GM19452 (cell line): Measurements from ENCODE around the gene TMEM232.

Source experiments
- ATAC-seq: cut with Tn5 transposase; IDR thresholded peaks from one replicate; pipeline ENCODE4 v1.9.1; 2021; ENCODE audit not compliant: unreplicated experiment

TMEM232 gene

DNA sequence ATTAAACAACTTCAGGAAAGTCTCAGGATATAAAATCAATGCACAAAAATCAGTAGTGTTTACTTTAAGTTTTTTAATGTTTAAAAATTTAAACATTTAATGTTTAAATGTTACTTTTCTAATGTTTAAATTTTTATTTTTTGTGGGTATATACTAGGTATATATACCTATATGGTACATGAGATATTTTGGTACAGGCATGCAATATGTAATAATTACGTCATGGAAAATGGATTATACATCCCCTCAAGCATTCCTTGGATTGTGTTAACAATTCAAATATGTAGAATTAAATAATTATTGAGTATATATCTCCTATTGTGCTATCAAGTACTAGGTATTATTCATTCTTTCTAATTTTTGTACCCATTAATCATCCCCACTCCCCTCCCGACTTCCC, 291.3 kb downstream of the TMEM232 start:
- no peak for ATAC-seq

DNA sequence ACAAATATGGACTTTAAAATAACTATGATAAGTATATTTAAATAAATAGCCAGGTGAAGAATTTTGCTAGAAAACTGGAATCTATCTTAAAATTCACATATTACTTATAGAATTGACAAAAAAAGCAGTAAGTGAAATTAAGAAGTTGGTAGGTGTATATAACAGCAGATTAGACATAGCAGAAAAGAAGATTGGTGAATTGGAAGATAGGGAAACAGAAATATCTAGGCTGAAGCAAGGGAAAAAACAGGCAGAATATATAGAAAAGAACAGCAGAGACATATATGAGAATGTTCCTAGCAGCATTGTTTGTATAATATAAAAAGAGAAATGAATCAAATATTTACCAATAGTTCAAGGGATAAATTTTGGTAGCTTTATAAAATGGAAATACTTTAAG, 294.9 kb downstream of the TMEM232 start:
- ATAC-seq = no peak

DNA sequence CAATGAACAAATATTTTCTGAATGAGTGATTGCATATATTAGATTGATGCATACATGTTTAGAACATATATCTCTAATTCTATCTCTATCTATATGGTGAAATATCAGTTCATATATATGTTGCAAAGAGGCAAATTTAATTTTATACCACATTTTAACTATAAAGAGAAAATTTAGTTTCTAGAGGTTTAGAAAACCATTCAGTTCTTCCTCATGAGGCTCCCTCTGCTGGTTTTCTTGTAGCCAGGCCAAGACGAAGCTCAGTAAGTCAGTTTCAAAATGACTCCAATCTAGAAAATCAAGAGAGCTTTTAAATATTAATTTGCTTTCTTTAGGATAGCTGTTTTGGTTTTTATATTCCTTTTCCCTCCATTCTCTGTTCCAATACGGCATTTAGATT, 312.1 kb downstream of the TMEM232 start:
- ATAC-seq = no peak

DNA sequence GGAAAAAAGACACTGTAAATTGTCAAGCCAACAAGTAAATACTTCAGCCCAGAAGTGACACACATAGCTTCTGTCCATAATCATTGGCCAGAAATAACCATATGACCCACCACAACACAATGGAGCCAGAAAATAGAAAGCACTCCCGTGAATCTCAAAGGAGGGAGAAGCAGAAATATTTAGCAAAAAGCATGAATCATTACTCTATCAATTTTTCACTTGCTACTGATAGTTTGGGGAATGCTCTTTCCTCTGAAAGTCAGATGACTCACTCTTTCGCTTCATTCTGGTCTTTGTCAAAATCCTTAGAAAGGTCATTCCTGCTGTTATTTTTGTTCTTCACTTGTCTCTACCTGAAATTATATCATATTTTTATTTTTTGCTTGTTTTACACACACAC, 312.6 kb downstream of the TMEM232 start:
- ATAC-seq = no peak

DNA sequence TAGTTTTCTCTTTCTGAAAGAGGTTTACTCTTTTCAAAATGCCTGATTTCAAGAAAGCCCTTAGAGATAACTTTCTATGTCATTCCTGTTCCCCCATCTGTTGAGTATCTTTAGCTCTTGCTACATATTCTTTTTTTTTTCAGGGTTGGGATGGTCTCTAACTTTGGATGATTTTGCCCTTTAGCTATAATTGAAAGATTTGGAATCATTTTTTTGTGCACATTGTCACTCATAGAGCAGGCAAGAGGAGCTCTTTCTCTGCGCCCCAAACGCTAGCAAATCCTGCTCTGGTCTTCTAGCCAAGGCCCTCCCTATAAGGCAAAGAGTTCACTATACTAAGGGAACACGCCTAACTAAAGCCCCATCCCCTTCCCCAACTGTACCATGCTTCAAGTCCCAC, 316.9 kb downstream of the TMEM232 start:
- ATAC-seq = no peak

DNA sequence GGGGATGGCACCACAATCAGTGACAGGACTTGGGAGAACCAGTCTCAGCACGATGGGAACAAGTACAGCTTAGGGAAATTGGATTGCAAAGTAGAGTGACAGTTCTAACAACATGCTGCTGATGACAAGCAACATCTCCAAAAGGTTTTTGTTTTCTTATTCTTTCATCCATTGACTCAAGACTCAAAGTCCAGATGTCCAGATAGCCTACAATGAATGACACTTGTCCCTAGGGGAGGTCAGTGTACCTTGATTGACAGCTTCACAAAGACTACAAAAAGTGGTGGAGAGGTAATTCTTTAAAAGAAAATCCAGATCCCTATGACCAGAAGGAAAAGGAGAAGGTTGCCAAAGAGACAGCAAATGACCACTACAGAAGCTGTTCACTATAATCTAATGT, 323.9 kb downstream of the TMEM232 start:
- no peak for ATAC-seq

DNA sequence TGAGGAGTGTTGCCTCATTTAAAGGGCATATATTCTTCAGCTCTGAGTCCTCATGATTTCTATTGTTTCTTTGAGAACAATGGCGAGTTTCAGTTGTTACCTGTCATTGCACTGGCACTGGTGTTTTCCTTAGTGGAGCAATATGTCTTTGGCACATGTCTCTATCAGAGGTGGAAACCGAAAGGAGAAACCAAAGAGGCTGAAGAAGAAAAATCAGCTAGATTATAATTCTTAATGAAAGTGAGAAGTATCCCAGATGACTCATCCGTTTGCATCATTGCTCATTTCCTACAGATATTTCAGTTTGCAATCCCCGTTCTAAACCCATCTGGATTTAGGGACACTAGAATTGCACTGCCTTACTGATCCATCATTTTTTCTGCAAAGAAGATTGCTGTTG, 324.6 kb downstream of the TMEM232 start:
- no peak for ATAC-seq

DNA sequence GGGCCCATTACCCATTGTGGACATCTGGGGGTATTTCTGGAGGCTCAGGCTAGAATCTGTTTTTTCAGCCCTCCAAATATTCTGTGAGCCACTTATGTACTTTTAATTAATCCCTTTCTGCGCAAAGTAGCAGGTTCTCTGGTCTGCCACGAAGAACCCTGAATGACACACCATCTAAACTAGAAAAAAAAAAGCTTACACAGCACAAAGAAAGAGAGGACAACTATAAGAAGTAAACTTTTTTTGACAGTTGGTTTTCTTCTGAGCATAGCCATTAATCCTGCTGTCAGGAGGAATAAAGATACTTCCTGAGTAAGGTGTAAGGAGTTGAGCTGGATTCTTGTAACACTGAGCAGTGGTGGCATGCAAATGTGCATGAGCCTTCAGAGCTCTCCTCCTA, 327.5 kb downstream of the TMEM232 start:
- no peak for ATAC-seq

DNA sequence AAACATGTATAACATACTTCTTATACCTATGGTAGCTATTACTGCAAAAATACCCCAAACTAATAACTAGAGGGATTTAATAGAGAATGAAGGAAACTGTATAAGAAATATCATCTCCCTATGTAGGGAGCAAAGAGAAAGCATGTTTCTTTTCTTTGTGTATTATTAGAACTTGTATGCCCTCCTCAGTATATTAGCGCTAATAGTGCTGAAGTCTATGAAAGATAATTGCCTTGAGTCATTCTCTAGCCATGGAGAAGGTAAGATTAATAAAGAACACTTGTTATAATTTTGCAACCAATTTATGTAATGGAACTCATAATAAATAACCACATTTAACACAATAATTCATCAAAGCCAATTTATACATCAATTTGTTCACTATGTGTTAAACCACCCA, 329.2 kb downstream of the TMEM232 start:
- no peak for ATAC-seq

DNA sequence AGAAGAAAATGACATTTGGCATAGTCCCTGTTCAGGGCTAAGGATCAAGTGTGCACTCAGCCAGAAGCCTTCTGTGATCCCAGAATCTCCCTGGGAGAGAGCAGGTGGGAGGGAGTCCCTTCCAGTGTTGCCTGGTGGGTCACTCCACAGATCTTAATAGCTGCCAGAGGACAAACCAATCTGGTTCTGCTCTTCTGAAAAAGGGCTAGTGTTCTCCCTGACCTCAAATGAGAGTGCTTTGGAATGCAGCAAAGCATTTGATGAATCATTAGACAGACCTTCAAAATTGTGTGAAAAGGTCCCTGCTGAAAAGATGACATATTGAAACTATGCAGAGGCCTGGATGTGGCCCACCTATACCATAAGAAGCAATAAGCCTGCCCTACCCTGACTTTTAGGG, 339.7 kb downstream of the TMEM232 start:
- no peak for ATAC-seq

DNA sequence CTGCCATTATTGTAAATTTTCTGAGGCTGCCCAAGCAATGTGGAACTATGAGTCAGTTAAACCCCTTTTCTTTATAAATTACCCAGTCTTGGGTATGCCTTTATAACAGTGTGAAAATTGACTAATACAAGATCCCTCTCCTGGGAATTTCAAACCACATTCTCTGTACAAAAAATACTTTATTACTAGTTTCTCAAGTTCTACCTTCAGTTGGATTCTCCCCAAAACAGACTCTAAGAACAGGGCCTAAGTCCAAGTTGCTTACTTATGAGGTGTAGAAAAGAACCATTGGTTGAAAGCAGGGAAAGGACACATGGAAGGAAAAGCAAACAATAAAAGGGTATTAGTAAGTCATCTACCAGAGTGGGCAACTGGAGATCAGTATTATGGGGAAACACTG, 343.2 kb downstream of the TMEM232 start:
- ATAC-seq = no peak

DNA sequence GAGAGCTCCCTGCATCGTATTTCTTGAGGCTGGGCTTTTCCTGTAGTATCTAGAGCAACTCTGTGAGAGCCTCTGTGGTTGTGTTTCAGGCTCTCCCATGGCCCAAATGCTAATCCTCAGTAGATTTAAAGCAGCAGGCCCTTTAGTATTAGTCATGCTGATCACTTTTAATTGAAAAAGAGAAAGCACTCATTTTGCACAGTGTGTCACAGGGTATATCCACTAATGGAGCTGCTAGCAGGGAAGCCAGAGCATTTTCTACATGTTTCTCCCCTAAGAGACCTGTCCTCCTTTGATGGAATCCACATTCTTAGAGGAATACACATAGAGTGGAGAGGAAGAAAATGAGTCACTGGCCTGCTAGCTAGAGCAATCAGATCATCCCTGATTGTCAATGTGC, 348.5 kb downstream of the TMEM232 start:
- ATAC-seq = no peak

DNA sequence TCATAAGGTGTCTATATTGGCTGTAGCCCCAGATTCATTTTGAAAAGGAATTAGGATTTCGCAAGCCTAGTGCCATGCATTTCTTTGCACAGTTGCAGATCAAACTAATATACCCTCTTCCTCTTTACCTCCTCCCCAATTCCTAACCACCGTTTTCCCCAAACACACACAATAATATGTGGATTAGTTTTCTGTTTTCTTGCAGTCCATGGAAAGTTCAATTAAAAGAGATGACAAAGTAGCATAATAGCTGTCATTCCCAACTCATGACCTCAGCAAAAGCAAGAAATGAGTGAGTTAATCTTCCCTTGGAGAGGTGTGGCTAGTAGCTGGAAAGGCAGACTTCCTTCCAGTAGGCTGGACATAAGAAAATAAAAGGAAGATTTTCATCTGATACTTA, 349.1 kb downstream of the TMEM232 start:
- ATAC-seq = no peak

DNA sequence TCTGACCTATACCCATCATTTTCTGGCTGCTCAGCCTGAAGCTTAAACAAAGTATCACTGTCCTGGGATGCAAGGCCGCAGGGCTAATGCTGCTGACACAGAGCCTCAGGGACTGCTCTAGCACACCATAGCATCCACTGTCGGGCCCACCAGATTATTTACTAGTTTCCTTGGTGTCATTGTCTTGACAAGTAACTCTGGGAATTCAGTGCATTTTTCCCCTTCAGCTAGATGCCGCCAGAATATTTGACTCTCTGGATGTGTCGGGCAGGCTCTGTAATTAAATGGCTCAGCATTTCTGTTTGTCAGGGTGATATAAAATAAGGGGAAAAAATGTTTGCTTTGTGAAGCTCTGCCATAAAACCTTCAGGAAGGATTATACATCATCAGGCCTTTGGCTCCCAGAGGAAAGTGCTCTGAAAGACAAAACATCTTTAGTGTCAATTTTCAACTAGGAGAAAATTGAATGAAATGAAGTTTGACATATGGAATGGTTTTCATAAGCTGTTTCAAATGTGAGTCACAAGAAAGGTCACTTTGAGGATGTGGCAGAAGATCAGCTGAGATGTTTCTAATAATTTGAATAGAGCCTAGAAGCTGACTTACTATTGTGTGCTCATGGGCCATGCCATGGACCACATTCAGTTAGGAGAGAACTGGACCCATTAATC, 350.1 kb downstream of the TMEM232 start:
- no peak for ATAC-seq

DNA sequence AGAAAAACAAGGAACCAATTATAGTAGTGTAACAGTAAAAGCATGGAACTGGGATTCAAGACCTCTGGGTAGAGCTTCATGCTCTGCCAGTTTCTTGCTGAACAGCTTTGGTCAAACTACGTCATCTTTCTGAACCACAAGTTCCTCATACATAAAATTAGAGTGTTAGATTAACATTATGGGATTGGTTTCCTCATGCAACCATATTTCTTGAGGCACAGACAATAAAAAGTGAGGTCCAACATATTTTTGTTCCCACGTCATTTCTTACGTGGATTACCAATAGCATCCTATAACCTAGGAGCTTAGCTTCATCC, 354.8 kb downstream of the TMEM232 start:
- ATAC-seq = peak; percentile 91

DNA sequence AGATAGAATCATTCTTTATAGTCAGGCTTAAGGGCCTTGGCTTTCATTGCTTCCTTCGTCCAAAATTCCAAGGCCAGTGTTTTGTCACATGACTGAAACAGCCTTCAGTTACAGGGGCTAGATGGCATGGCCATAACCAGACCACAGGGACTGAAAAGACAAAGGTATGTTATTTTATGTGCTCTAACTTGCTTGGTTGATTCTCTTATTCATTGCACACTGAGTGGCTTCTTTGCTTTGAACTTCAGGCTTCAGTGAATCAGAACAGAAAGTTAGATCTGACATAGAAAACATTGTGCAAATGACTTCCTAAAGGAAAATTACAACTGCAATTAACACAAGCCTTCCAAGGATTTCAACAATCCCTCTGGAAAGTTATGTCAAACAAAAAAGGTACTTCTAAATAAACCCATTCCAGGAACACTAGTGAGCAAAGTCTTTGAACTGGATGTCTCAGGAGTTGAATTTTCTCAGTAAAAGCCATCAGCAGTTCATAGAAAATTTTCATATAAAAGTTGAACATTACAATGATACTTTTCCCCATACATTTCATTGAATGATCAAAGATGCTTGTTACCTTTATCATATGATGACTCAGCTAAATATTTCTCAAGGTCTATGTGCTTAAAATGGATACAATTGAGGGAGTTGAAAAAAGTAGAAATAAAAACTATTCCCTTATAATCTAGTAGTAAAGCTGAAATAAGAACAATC, 355.3 kb downstream of the TMEM232 start:
- ATAC-seq = no peak
